Thyroid gland (tissue), 4 donors: ENCODE measurements around the gene ZNF484.

Source experiments
- POLR2A ChIP-seq, 2 donors: fragments of 450-650 bp; IDR thresholded peaks; one replicate each; pipeline ENCODE4 v1.6.1; 2017; ENCODE audit warnings: antibody characterized with exemption in 2 of 2, mild to moderate bottlenecking in 2 of 2, moderate library complexity in 1 of 2
- TF ChIP-seq, protein P1 (sequence below), 6 experiments: fragments of 200-600 bp in 3 of 6; fragments of 450-650 bp in 3 of 6; sonication (generic) in 3 of 6; IDR thresholded peaks; one replicate each; pipeline ENCODE4 v1.5.1; 2016 to 2019; ENCODE audit warnings: antibody characterized with exemption in 6 of 6, mild to moderate bottlenecking in 2 of 6, inconsistent platforms in 1 of 6, moderate library complexity in 1 of 6

GRCh38 chr9:92887880-92888338 is 10.1 kb upstream of the ZNF484 start:
- TF ChIP-seq, protein P1, sequence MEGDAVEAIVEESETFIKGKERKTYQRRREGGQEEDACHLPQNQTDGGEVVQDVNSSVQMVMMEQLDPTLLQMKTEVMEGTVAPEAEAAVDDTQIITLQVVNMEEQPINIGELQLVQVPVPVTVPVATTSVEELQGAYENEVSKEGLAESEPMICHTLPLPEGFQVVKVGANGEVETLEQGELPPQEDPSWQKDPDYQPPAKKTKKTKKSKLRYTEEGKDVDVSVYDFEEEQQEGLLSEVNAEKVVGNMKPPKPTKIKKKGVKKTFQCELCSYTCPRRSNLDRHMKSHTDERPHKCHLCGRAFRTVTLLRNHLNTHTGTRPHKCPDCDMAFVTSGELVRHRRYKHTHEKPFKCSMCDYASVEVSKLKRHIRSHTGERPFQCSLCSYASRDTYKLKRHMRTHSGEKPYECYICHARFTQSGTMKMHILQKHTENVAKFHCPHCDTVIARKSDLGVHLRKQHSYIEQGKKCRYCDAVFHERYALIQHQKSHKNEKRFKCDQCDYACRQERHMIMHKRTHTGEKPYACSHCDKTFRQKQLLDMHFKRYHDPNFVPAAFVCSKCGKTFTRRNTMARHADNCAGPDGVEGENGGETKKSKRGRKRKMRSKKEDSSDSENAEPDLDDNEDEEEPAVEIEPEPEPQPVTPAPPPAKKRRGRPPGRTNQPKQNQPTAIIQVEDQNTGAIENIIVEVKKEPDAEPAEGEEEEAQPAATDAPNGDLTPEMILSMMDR (IDR thresholded peaks at IDR 0.05): no peak
- TF ChIP-seq POLR2A (IDR thresholded peaks at IDR 0.05): no peak
